ENCODE data around the gene PRDM15. TPM values are rescaled to one million over a fixed set of nuclear protein-coding genes. Genes with fewer than 3 reads are reported as not detected.

PRDM15 gene
- total and polyA plus RNA-seq, 2 donors (not counting 1 experiment from before 2014, with no cell fraction given): 2.3 to 3.6 TPM

DNA sequence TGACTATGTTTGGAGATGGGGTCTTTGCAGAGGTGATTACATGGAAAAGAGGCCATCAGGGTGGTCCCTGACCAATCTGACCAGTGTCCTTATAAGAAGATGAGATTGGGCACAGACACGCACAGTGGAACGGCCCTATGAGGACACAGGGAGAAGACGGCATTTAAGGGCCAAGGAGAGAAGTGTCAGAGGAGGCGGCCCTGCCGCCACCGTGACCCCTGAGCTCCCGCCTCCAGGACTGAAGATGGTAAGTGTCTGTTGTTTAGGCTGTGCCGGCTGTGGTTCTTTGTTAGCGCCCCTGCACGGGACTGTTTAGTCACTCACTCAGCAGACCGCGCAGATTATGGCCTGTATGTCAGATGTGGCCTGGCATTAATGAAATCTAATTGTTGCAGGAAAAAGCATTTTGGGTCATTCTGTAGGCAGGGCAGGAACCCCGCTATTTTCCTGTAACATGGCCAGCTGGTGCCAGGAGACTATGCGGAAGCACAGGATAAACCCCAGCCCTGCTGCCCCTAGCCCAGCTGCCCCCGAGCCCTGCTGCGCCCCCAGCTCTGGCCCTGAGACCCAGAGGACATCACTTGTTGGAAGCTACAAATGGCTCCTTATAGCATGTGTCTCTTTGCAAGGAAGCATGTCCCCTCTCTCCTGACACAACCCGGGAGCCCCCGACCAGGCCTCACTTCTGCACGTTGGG, 58.6 kb downstream of the PRDM15 start:
- H4K20me1 ChIP-seq (ENCODE audit: control insufficient read depth, extremely low read depth, insufficient read depth, low read length): peaks cover 2% of the 10 kb centered on the region
- TF ChIP-seq, protein P1, sequence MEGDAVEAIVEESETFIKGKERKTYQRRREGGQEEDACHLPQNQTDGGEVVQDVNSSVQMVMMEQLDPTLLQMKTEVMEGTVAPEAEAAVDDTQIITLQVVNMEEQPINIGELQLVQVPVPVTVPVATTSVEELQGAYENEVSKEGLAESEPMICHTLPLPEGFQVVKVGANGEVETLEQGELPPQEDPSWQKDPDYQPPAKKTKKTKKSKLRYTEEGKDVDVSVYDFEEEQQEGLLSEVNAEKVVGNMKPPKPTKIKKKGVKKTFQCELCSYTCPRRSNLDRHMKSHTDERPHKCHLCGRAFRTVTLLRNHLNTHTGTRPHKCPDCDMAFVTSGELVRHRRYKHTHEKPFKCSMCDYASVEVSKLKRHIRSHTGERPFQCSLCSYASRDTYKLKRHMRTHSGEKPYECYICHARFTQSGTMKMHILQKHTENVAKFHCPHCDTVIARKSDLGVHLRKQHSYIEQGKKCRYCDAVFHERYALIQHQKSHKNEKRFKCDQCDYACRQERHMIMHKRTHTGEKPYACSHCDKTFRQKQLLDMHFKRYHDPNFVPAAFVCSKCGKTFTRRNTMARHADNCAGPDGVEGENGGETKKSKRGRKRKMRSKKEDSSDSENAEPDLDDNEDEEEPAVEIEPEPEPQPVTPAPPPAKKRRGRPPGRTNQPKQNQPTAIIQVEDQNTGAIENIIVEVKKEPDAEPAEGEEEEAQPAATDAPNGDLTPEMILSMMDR (conservative IDR thresholded peaks at IDR 0.05 in 1 of 2, IDR thresholded peaks at IDR 0.05 in 1 of 2; ENCODE audit: low read depth in 1 of 2, low read length in 2 of 2): no peak
- TF ChIP-seq EZH2 (IDR thresholded peaks at IDR 0.05; ENCODE audit: low read length, missing control alignments): no peak
- no peak overlapping the region for H3K27ac ChIP-seq (ENCODE audit: insufficient read depth, low read length)
- no peaks in the 10 kb centered on the region for H3K27me3 ChIP-seq (ENCODE audit: control insufficient read depth, insufficient read depth, low read length)
- H3K79me2 ChIP-seq (ENCODE audit: control insufficient read depth, insufficient read depth, low read length): no peaks in the 10 kb centered on the region
- H3K4me3 ChIP-seq (replicated peaks in 1 of 4; ENCODE audit: control extremely low read depth in 1 of 4, insufficient read depth in 1 of 4, low read depth in 3 of 4, low read length in 4 of 4): no peak overlapping the region
- H3K4me1 ChIP-seq (ENCODE audit: control insufficient read depth, extremely low read depth, insufficient read depth, low read length): no peaks in the 10 kb centered on the region
- no peak overlapping the region for H2AFZ ChIP-seq (ENCODE audit: low read length)
- H3K9ac ChIP-seq (ENCODE audit: insufficient read depth, low read length): no peak overlapping the region
- H3K9me3 ChIP-seq (ENCODE audit: control insufficient read depth, insufficient read depth, low read depth, low read length): no peaks in the 10 kb centered on the region
- DNase-seq (ENCODE audit: low read depth in 2 of 2): no peak
- peaks cover 4% of the 10 kb centered on the region for H3K36me3 ChIP-seq (ENCODE audit: control insufficient read depth, insufficient read depth, low read length)
- no peak overlapping the region for H3K4me2 ChIP-seq (ENCODE audit: extremely low read depth, insufficient read depth, low read length)

DNA sequence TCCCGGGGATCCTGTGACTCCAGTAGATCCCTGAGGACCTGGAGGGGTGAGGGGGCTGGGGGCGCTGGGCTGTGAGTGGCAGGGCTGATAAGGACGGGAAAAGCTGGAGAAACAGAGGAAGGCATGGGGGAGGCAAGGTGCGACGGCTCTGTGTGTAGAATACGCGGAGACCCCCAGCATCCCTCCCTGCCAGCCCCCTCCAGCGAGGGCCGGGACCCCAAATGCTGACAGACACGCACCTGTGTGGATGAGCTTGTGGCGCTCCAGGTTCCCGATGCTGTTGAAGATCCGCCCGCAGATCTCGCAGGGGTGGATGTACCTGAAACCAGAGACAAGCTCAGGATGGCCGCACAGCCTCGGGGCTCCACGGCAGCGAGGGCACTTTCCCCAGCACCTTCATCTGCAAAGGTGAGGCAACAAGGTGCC, 59.3 kb downstream of the PRDM15 start:
- no peak for TF ChIP-seq EZH2 (IDR thresholded peaks at IDR 0.05; ENCODE audit: low read length, missing control alignments)
- Histone ChIP-seq H3K4me3 (replicated peaks in 1 of 4; ENCODE audit: control extremely low read depth in 1 of 4, insufficient read depth in 1 of 4, low read depth in 3 of 4, low read length in 4 of 4) (no peak overlapping the region), H3K27me3 (ENCODE audit: control insufficient read depth, insufficient read depth, low read length) (no peaks in the 10 kb centered on the region), H4K20me1 (ENCODE audit: control insufficient read depth, extremely low read depth, insufficient read depth, low read length) (peaks cover 2% of the 10 kb centered on the region), H3K9me3 (ENCODE audit: control insufficient read depth, insufficient read depth, low read depth, low read length) (no peaks in the 10 kb centered on the region), H2AFZ (ENCODE audit: low read length) (no peak overlapping the region), H3K79me2 (ENCODE audit: control insufficient read depth, insufficient read depth, low read length) (no peaks in the 10 kb centered on the region), H3K27ac (ENCODE audit: insufficient read depth, low read length) (no peak overlapping the region), H3K36me3 (ENCODE audit: control insufficient read depth, insufficient read depth, low read length) (peaks cover 4% of the 10 kb centered on the region), H3K4me1 (ENCODE audit: control insufficient read depth, extremely low read depth, insufficient read depth, low read length) (no peaks in the 10 kb centered on the region), H3K9ac (ENCODE audit: insufficient read depth, low read length) (no peak overlapping the region), H3K4me2 (ENCODE audit: extremely low read depth, insufficient read depth, low read length) (no peak overlapping the region)
- no peak for DNase-seq (ENCODE audit: low read depth in 2 of 2)

DNA sequence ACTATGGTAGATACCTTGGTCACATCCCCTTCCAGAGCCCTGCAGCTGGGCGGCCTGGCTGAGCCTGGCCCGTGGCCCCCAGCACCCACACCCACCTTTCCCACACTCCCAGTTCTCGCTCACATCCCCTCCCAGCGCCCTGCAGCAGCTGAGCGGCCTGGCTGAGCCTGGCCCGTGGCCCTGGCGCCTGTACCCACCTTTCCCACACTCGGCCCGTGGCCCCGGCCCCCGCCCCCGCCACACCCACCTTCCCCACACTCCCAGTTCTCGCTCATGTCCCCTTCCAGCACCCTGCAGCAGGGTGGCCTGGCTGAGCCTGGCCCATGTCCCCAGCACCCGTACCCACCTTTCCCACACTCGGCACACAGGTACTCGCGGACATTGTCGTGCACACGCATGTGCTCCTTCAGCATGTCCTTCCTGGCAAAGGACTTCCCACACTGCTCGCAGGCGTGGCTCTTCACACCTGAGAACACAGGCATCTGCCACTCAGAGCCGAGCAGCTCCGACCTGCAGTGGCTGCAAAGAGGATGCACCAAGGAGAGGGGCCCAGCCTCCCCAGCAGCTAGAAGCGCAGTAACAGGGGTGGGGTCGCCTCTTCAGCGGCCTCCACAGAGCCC, 59.8 kb downstream of the PRDM15 start:
- no peaks in the 10 kb centered on the region for H3K9me3 ChIP-seq (ENCODE audit: control insufficient read depth, insufficient read depth, low read depth, low read length)

More for the DNA sequence above, 59.8 kb downstream of the PRDM15 start:
- H2AFZ ChIP-seq (ENCODE audit: low read length): no peak overlapping the region
- no peaks in the 10 kb centered on the region for H3K79me2 ChIP-seq (ENCODE audit: control insufficient read depth, insufficient read depth, low read length)
- H3K4me1 ChIP-seq (ENCODE audit: control insufficient read depth, extremely low read depth, insufficient read depth, low read length): no peaks in the 10 kb centered on the region
- peaks cover 2% of the 10 kb centered on the region for H4K20me1 ChIP-seq (ENCODE audit: control insufficient read depth, extremely low read depth, insufficient read depth, low read length)
- TF ChIP-seq EZH2 (IDR thresholded peaks at IDR 0.05; ENCODE audit: low read length, missing control alignments): no peak
- TF ChIP-seq, protein P1 (conservative IDR thresholded peaks at IDR 0.05 in 1 of 2, IDR thresholded peaks at IDR 0.05 in 1 of 2; ENCODE audit: low read depth in 1 of 2, low read length in 2 of 2): no peak
- no peak overlapping the region for H3K4me2 ChIP-seq (ENCODE audit: extremely low read depth, insufficient read depth, low read length)
- DNase-seq (ENCODE audit: low read depth in 2 of 2): no peak
- H3K4me3 ChIP-seq (replicated peaks in 1 of 4; ENCODE audit: control extremely low read depth in 1 of 4, insufficient read depth in 1 of 4, low read depth in 3 of 4, low read length in 4 of 4): no peak overlapping the region
- no peak overlapping the region for H3K27ac ChIP-seq (ENCODE audit: insufficient read depth, low read length)
- no peaks in the 10 kb centered on the region for H3K27me3 ChIP-seq (ENCODE audit: control insufficient read depth, insufficient read depth, low read length)
- H3K36me3 ChIP-seq (ENCODE audit: control insufficient read depth, insufficient read depth, low read length): peaks cover 4% of the 10 kb centered on the region
- no peak overlapping the region for H3K9ac ChIP-seq (ENCODE audit: insufficient read depth, low read length)

Data from fibroblast of lung (primary cell).